Nephron (organoid): Measurements from ENCODE around the gene HLA-C.

Experiments
- H3K27ac Mint-ChIP-seq, 3 experiments: 2 replicates each; pipeline ENCODE4 v1.8.0; 2020; ENCODE audit warnings: mixed read lengths in 3 of 3, mild to moderate bottlenecking in 2 of 3, moderate library complexity in 1 of 3
- H3K27me3 Mint-ChIP-seq: 2 replicates; pipeline ENCODE4 v1.8.0; 2021; ENCODE audit warnings: low read depth, mild to moderate bottlenecking, moderate library complexity, mixed read lengths
- H3K36me3 Mint-ChIP-seq: 2 replicates; pipeline ENCODE4 v1.8.0; 2020; ENCODE audit warnings: low read depth, mixed read lengths
- H3K4me1 Mint-ChIP-seq: 2 replicates; pipeline ENCODE4 v1.8.0; 2020; ENCODE audit warnings: mixed read lengths
- H3K4me3 Mint-ChIP-seq, 3 experiments: 2 replicates each; pipeline ENCODE4 v1.8.0; 2020; ENCODE audit warnings: mild to moderate bottlenecking in 3 of 3, mixed read lengths in 3 of 3, moderate library complexity in 2 of 3
- H3K9me3 Mint-ChIP-seq: 2 replicates; pipeline ENCODE4 v1.8.0; 2020; ENCODE audit warnings: mixed read lengths
- CTCF ChIP-seq, 3 experiments: fragments of 200-600 bp; sonication (generic); IDR thresholded peaks; one replicate each; pipeline ENCODE4 v1.5.0; 2021; ENCODE audit warnings: antibody characterized with exemption in 3 of 3; ENCODE audit not compliant: unreplicated experiment in 3 of 3

HLA-C gene

GRCh38 chr6:31299947-31300346, 28.1 kb upstream of the HLA-C start:
- Mint-ChIP-seq H3K36me3 (no peaks in the 10 kb centered on the region), H3K27me3 (peaks cover 46% of the 10 kb centered on the region), H3K4me3 (no peak overlapping the region), H3K27ac (no peak overlapping the region), H3K4me1 (no peaks in the 10 kb centered on the region), H3K9me3 (no peaks in the 10 kb centered on the region)
- no peak for TF ChIP-seq CTCF (IDR thresholded peaks at IDR 0.05; ENCODE audit: unreplicated experiment in 3 of 3)

DNA sequence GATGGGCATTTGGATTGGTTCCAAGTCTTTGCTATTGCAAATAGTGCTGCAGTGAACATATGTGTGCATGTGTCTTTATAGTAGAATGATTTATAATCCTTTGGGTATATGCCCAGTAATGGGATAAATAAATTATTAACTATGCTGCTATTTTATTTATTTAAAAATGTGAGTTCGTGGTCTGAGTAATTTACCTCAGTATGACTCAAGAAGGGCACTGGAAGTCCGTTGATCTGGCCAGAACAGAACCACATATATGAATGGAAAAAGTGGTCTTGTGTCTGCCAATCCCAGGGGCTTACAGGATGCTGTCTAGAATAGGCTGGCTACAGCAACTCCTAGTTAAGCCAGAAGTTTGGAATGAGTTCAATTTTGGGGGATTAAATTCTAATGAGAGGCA, 27.6 kb upstream of the HLA-C start:
- peaks cover 47% of the 10 kb centered on the region for H3K27me3 Mint-ChIP-seq
- no peaks in the 10 kb centered on the region for H3K9me3 Mint-ChIP-seq
- no peaks in the 10 kb centered on the region for H3K4me1 Mint-ChIP-seq
- H3K4me3 Mint-ChIP-seq, result no peak overlapping the region
- H3K36me3 Mint-ChIP-seq, result no peaks in the 10 kb centered on the region
- no peak overlapping the region for H3K27ac Mint-ChIP-seq
- no peak for TF ChIP-seq CTCF (IDR thresholded peaks at IDR 0.05; ENCODE audit: unreplicated experiment in 3 of 3)

DNA sequence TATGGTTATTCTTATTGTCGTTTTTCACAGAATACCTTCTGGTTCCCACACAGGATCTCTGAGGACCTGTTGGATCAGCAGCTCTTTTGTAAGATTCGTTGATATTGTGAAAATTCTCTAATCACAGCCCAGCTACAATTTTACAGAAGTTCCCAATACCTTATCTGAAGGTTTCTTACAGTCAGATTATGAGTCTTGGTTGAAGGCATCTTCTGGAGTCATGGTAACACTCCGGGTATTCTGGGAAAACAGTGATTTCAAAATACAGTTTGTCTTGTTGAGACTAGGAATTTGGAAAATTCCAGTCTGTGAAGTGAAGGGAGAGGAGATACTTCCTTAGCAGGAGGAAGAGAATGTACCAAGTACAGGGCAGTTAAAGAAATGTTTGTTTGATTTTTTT, 22.2 kb upstream of the HLA-C start:
- TF ChIP-seq CTCF (IDR thresholded peaks at IDR 0.05; ENCODE audit: unreplicated experiment in 3 of 3), result no peak
- no peaks in the 10 kb centered on the region for H3K36me3 Mint-ChIP-seq
- no peak overlapping the region for H3K27ac Mint-ChIP-seq
- peaks cover 42% of the 10 kb centered on the region for H3K27me3 Mint-ChIP-seq
- no peak overlapping the region for H3K4me3 Mint-ChIP-seq
- no peaks in the 10 kb centered on the region for H3K4me1 Mint-ChIP-seq
- no peaks in the 10 kb centered on the region for H3K9me3 Mint-ChIP-seq

GRCh38 chr6:31293343-31293742, 21.5 kb upstream of the HLA-C start:
- TF ChIP-seq CTCF (IDR thresholded peaks at IDR 0.05; ENCODE audit: unreplicated experiment in 3 of 3), result no peak
- H3K4me1 Mint-ChIP-seq, result no peaks in the 10 kb centered on the region
- peaks cover 42% of the 10 kb centered on the region for H3K27me3 Mint-ChIP-seq
- no peak overlapping the region for H3K4me3 Mint-ChIP-seq
- no peak overlapping the region for H3K27ac Mint-ChIP-seq
- H3K36me3 Mint-ChIP-seq, result no peaks in the 10 kb centered on the region
- H3K9me3 Mint-ChIP-seq, result no peaks in the 10 kb centered on the region

DNA sequence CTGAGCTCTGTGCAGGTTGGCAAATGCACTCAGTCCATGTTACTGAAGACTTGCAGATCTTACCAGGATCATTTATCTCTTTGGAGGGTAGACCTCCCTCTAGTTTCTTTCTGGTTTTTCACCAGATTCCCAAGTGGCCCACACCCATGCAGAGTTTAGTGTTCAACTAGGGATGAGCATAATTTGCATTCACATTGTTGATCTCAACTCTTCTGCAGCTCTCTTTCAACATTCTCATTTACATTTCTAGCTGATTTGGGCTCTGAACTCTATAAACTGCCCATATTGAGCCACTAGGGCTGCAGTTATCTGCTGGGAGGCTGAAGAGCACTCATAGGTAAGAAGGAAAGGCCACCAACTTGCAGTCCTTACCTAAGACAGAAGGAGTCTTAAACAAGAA, 17.9 kb upstream of the HLA-C start:
- Mint-ChIP-seq H3K9me3 (no peaks in the 10 kb centered on the region), H3K4me3 (no peak overlapping the region), H3K27ac (no peak overlapping the region), H3K4me1 (no peaks in the 10 kb centered on the region), H3K27me3 (peaks cover 39% of the 10 kb centered on the region), H3K36me3 (no peaks in the 10 kb centered on the region)
- no peak for TF ChIP-seq CTCF (IDR thresholded peaks at IDR 0.05; ENCODE audit: unreplicated experiment in 3 of 3)

GRCh38 chr6:31287619-31288018, 15.7 kb upstream of the HLA-C start:
- no peaks in the 10 kb centered on the region for H3K4me1 Mint-ChIP-seq
- peaks cover 3% of the 10 kb centered on the region for H3K9me3 Mint-ChIP-seq
- H3K36me3 Mint-ChIP-seq, result no peaks in the 10 kb centered on the region
- H3K4me3 Mint-ChIP-seq, result no peak overlapping the region
- TF ChIP-seq CTCF (IDR thresholded peaks at IDR 0.05; ENCODE audit: unreplicated experiment in 3 of 3), result no peak
- peaks cover 31% of the 10 kb centered on the region for H3K27me3 Mint-ChIP-seq
- H3K27ac Mint-ChIP-seq, result no peak overlapping the region
